WTC11 (cell line): ENCODE data around the gene MAML3.

Experiments used
- CBFB ChIP-seq: sonication (generic); formaldehyde crosslinking; IDR thresholded peaks from 2 replicates; pipeline ENCODE4 v1.8.1; 2022; ENCODE audit warnings: mild to moderate bottlenecking, low read depth, missing genetic modification reagents
- CTCF ChIP-seq: fragments of 200-600 bp; IDR thresholded peaks from 2 replicates; pipeline ENCODE4 v1.8.0; 2022; ENCODE audit warnings: antibody characterized with exemption
- ESRRA ChIP-seq: sonication (generic); formaldehyde crosslinking; IDR thresholded peaks from 2 replicates; pipeline ENCODE4 v1.8.1; 2022; ENCODE audit warnings: mild to moderate bottlenecking, missing genetic modification reagents, borderline replicate concordance
- HMGA2 ChIP-seq: fragments of 250-450 bp; sonication (Bioruptor Pico); IDR thresholded peaks from 2 replicates; pipeline ENCODE4 v1.4.0; 2021; ENCODE audit warnings: mild to moderate bottlenecking, moderate library complexity
- JUN ChIP-seq: sonication (generic); formaldehyde crosslinking; IDR thresholded peaks from 2 replicates; pipeline ENCODE4 v1.8.0; 2023; ENCODE audit warnings: mild to moderate bottlenecking, missing genetic modification reagents
- MAX ChIP-seq: sonication (generic); formaldehyde crosslinking; IDR thresholded peaks from 2 replicates; pipeline ENCODE4 v1.8.0; 2022; ENCODE audit warnings: mild to moderate bottlenecking, missing genetic modification reagents
- MYBL2 ChIP-seq: sonication (generic); formaldehyde crosslinking; IDR thresholded peaks from 2 replicates; pipeline ENCODE4 v1.8.1; 2023; ENCODE audit warnings: mild to moderate bottlenecking, moderate library complexity, missing genetic modification reagents
- NR1H2 ChIP-seq: sonication (generic); formaldehyde crosslinking; IDR thresholded peaks from 2 replicates; pipeline ENCODE4 v1.9.0; 2021; ENCODE audit warnings: mild to moderate bottlenecking, moderate library complexity, missing genetic modification reagents
- SP1 ChIP-seq: sonication (generic); formaldehyde crosslinking; conservative IDR thresholded peaks from 2 replicates; pipeline ENCODE4 v1.8.1; 2022; ENCODE audit warnings: missing genetic modification reagents
- USF2 ChIP-seq: sonication (generic); formaldehyde crosslinking; IDR thresholded peaks from 2 replicates; pipeline ENCODE4 v1.8.1; 2023; ENCODE audit warnings: mild to moderate bottlenecking, missing genetic modification reagents, moderate library complexity

GRCh38 chr4:139704915-139705485, 449.0 kb downstream of the MAML3 start:
- TF ChIP-seq MAX (no peak), CTCF (no peak), SP1 (CRISPR knock-in tag) (no peak), CBFB (CRISPR knock-in tag) (no peak), ESRRA (no peak), NR1H2 (CRISPR knock-in tag) (no peak), MYBL2 (CRISPR knock-in tag) (no peak), JUN (CRISPR knock-in tag) (no peak), HMGA2 (CRISPR knock-in tag) (no peak), USF2 (CRISPR knock-in tag) (no peak)
